Fibroblast of mammary gland (primary cell): ENCODE measurements around the gene ZNF831.

Experiments
- DNase-seq: peaks from one replicate; pipeline ENCODE4 v3.0.0-alpha.2; 2010; ENCODE audit warnings: low read depth
- H3K4me3 ChIP-seq: 2 replicates; pipeline ENCODE4 v1.5.1; 2011; ENCODE audit warnings: low read depth, mild to moderate bottlenecking, low read length, moderate library complexity; ENCODE audit not compliant: control insufficient read depth
- CTCF ChIP-seq: conservative IDR thresholded peaks from 2 replicates; pipeline ENCODE4 v1.5.1; 2011; ENCODE audit warnings: low read depth, low read length, inconsistent platforms; ENCODE audit not compliant: control insufficient read depth, insufficient read depth

Gene ZNF831

DNA sequence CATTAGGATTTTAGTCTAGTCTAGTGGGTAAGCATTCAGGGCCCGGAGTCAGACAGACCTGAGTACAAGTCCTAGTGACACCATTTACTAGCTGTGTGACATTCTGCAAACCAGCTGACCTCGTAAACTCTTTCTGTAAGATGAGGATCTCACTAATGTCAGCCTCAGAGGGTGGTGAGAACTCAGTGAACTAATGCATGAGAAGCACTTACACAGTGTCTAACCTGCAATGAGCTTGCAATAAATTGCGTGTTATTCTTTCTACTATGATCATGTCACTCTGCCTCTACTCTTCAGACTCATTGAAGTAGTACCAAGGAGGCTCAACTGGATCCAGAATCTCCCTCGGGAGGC, 41.1 kb upstream of the ZNF831 start:
- no peak for TF ChIP-seq CTCF
- no peak for DNase-seq

GRCh38 chr20:59123011-59123677, 40.5 kb upstream of the ZNF831 start:
- no peak for TF ChIP-seq CTCF
- no peak overlapping the region for H3K4me3 ChIP-seq
- no peak for DNase-seq

More for the DNA sequence above, 41.1 kb upstream of the ZNF831 start:
- H3K4me3 ChIP-seq = no peak overlapping the region

- no peak overlapping the region for H3K4me3 ChIP-seq
- TF ChIP-seq CTCF = no peak
- DNase-seq = no peak
Measured at GRCh38 chr20:59123678-59124255, 39.9 kb upstream of the ZNF831 start.

GRCh38 chr20:59124296-59125029, 39.2 kb upstream of the ZNF831 start:
- H3K4me3 ChIP-seq = no peak overlapping the region
- DNase-seq = no peak
- no peak for TF ChIP-seq CTCF

DNA sequence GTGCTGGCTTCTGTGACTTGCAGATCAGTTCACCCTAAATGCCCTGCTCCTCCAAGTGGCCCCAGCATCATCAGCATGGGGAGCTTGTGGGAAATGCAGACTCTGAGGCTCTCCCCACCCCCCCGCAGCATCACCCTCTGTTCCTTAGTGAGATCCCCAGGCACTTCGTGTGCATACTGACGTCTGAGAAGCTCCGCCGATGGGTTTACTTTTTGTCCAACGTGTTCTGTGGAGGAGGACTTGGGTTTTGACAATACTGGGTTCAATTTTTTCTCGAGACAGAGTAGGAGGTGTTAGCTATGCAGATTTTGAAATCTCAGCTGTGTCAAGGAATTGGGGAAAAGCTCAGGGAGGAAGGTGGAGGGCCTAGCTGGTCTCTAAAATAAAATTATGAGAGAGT, 38.3 kb upstream of the ZNF831 start:
- DNase-seq = no peak
- no peak for TF ChIP-seq CTCF
- H3K4me3 ChIP-seq = no peak overlapping the region

GRCh38 chr20:59125836-59126235, 37.8 kb upstream of the ZNF831 start:
- no peak for DNase-seq
- H3K4me3 ChIP-seq = no peak overlapping the region
- no peak for TF ChIP-seq CTCF
